Activated CD8-positive, alpha-beta T cell treated with anti-CD3 and anti-CD28 coated beads for 36 hours (primary cell): ENCODE data around the gene GRID1. TPM values are rescaled to one million over a fixed set of nuclear protein-coding genes. Genes with fewer than 3 reads are reported as not detected.

Experiments used
- ATAC-seq: fragments of 200-7000 bp; cut with Tn5 transposase; one replicate; pipeline ENCODE4 v1.10.0; 2021; ENCODE audit warnings: mild to moderate bottlenecking, moderate library complexity
- CTCF ChIA-PET: fragments of 350-600 bp; sonication (Branson Sonifier 250); formaldehyde crosslinking; loops from one replicate; lab custom pipeline; 2021; ENCODE audit warnings: antibody characterized with exemption; lab: Charles Lee
- POLR2A ChIA-PET: fragments of 350-600 bp; sonication (Branson Sonifier 250); formaldehyde crosslinking; loops from one replicate; lab custom pipeline; 2021; ENCODE audit warnings: antibody characterized with exemption; lab: Charles Lee
- DNase-seq: peaks from one replicate; pipeline ENCODE4 v3.0.0-alpha.2; 2020
- H3K27ac Mint-ChIP-seq: one replicate; pipeline ENCODE4 v1.8.0; 2021; ENCODE audit warnings: mild to moderate bottlenecking, mixed read lengths
- H3K27me3 Mint-ChIP-seq: one replicate; pipeline ENCODE4 v1.8.0; 2021; ENCODE audit warnings: mixed read lengths
- H3K36me3 Mint-ChIP-seq: one replicate; pipeline ENCODE4 v1.8.0; 2021; ENCODE audit warnings: low read depth, mixed read lengths
- H3K4me1 Mint-ChIP-seq: one replicate; pipeline ENCODE4 v1.8.0; 2021; ENCODE audit warnings: low read depth, mixed read lengths
- H3K4me3 Mint-ChIP-seq: one replicate; pipeline ENCODE4 v1.8.0; 2021; ENCODE audit warnings: mild to moderate bottlenecking, moderate library complexity, mixed read lengths
- H3K9me3 Mint-ChIP-seq: one replicate; pipeline ENCODE4 v1.8.0; 2021; ENCODE audit warnings: mixed read lengths
- intact Hi-C: fragments of 100-400 bp; cut with micrococcal nuclease; formaldehyde crosslinking; loops from one replicate; pipeline ENCODE4 v1.10.0; 2022
- total RNA-seq, 2 experiments: library from RNA; stranded (reverse); gene quantifications; one replicate each; pipeline ENCODE4 v1.2.3, GENCODE V29; 2021
- TF ChIP-seq, protein P1 (sequence below): fragments of 200-600 bp; IDR thresholded peaks from one replicate; pipeline ENCODE4 v1.8.0; 2022; ENCODE audit warnings: antibody characterized with exemption, mild to moderate bottlenecking

The GRID1 gene
- total RNA-seq, 2 experiments from 2014 or later, result not detected

DNA sequence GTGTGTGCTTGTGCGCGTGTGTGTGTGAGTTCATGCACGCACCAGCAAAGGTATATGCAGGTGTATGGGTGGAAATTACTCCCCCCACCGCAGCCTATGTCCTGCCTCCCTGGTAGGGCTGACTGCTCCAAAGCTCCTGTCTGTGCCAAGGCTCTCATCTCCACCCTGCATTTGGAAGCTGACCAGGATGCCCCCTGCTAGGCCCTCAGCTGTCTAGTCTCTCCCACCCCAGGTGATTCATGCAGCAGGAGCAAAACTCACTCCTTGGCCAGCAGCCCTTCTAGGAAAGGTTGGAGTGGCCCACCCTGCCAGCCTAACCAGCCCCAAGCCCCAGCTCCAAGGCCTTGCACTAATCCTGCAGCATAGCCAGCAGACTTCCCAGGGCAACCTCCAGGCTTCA lies 148.4 kb downstream of the GRID1 start:
- TF ChIP-seq, protein P1, sequence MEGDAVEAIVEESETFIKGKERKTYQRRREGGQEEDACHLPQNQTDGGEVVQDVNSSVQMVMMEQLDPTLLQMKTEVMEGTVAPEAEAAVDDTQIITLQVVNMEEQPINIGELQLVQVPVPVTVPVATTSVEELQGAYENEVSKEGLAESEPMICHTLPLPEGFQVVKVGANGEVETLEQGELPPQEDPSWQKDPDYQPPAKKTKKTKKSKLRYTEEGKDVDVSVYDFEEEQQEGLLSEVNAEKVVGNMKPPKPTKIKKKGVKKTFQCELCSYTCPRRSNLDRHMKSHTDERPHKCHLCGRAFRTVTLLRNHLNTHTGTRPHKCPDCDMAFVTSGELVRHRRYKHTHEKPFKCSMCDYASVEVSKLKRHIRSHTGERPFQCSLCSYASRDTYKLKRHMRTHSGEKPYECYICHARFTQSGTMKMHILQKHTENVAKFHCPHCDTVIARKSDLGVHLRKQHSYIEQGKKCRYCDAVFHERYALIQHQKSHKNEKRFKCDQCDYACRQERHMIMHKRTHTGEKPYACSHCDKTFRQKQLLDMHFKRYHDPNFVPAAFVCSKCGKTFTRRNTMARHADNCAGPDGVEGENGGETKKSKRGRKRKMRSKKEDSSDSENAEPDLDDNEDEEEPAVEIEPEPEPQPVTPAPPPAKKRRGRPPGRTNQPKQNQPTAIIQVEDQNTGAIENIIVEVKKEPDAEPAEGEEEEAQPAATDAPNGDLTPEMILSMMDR, result no peak
- no peak for ATAC-seq
- Mint-ChIP-seq H3K4me1 (no peaks in the 10 kb centered on the region), H3K27me3 (no peaks in the 10 kb centered on the region), H3K9me3 (no peaks in the 10 kb centered on the region), H3K4me3 (no peak overlapping the region), H3K36me3 (no peaks in the 10 kb centered on the region), H3K27ac (no peak overlapping the region)
- no peak for DNase-seq
- intact Hi-C loops, result no loop called here
- ChIA-PET CTCF (interaction anchor here (0.6 kb wide), 1 partner anchor 220 kb away, joined by 3 read pairs; no protein-coding TSS in a partner anchor), POLR2A (interaction anchor here (0.8 kb wide), 1 partner anchor 148 kb away, joined by 3 read pairs; no protein-coding TSS in a partner anchor)

DNA sequence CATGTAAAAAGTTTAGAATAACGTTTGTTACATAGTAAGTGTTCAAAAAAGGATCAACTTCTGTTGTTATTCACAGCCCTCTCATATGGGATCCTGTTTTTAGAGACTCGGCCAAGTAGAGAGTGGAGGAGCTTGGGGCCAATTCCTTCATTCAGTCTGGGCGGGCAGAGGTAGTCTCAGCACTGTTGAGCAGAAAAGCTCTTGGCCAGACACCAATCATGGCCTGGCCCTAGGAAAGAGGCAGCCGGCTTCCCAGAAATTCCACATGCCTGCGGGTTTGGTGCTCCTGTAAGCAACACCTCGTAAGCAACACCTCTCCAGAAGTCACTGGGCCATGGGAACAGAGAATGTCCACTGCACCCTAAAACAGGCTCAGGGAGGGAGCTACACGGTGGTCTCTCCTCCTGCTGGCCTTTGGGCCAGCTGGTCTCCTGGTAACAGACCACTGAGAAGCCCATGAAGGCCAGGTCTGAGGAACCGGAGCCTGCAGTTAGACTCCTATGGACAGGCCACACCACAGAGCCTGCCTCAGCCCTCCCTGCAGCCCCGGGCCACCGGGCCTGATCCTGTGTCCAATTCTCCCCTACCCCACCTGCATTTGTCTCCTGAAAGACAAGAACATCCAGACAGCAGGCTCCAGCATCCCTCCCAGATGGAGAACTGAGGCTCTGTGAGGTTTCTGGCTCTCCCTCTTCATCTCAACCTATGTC lies 149.1 kb downstream of the GRID1 start:
- no peak for DNase-seq
- intact Hi-C loops, result no loop called here
- TF ChIP-seq, protein P1, result no peak
- ChIA-PET CTCF (interaction anchor here (0.6 kb wide), 1 partner anchor 219 kb away, joined by 3 read pairs; no protein-coding TSS in a partner anchor), POLR2A (interaction anchor here (0.6 kb wide), 1 partner anchor 1045 kb away, joined by 3 read pairs; no protein-coding TSS in a partner anchor)
- H3K27ac Mint-ChIP-seq, result no peak overlapping the region
- no peaks in the 10 kb centered on the region for H3K9me3 Mint-ChIP-seq
- H3K36me3 Mint-ChIP-seq, result no peaks in the 10 kb centered on the region
- ATAC-seq, result no peak
- no peaks in the 10 kb centered on the region for H3K27me3 Mint-ChIP-seq
- H3K4me1 Mint-ChIP-seq, result no peaks in the 10 kb centered on the region
- H3K4me3 Mint-ChIP-seq, result no peak overlapping the region

- H3K27ac Mint-ChIP-seq, result no peak overlapping the region
- CTCF ChIA-PET, result no interaction called here
- intact Hi-C loops, result no loop called here
These were observed 149.7 kb downstream of the GRID1 start for GRCh38 chr10:86216886-86217285.

GRCh38 chr10:86215712-86216111 lies 150.9 kb downstream of the GRID1 start:
- ChIA-PET POLR2A (interaction anchor here (0.6 to 0.7 kb wide), 2 partner anchors 741 to 1382 kb away, joined by 3 read pairs; no protein-coding TSS in a partner anchor), CTCF (no interaction called here)
- no peaks in the 10 kb centered on the region for H3K36me3 Mint-ChIP-seq
- no peak overlapping the region for H3K4me3 Mint-ChIP-seq
- ATAC-seq (no peak), DNase-seq (no peak)
- no peaks in the 10 kb centered on the region for H3K9me3 Mint-ChIP-seq
- TF ChIP-seq, protein P1, result no peak
- H3K27ac Mint-ChIP-seq, result no peak overlapping the region
- H3K4me1 Mint-ChIP-seq, result no peaks in the 10 kb centered on the region
- intact Hi-C loops, result no loop called here
- no peaks in the 10 kb centered on the region for H3K27me3 Mint-ChIP-seq

More at GRCh38 chr10:86216886-86217285, 149.7 kb downstream of the GRID1 start:
- POLR2A ChIA-PET, result no interaction called here
- Mint-ChIP-seq H3K4me3 (no peak overlapping the region), H3K36me3 (no peaks in the 10 kb centered on the region), H3K27me3 (no peaks in the 10 kb centered on the region), H3K4me1 (no peaks in the 10 kb centered on the region), H3K9me3 (no peaks in the 10 kb centered on the region)
- TF ChIP-seq, protein P1, result no peak
- ATAC-seq, result no peak
- no peak for DNase-seq

DNA sequence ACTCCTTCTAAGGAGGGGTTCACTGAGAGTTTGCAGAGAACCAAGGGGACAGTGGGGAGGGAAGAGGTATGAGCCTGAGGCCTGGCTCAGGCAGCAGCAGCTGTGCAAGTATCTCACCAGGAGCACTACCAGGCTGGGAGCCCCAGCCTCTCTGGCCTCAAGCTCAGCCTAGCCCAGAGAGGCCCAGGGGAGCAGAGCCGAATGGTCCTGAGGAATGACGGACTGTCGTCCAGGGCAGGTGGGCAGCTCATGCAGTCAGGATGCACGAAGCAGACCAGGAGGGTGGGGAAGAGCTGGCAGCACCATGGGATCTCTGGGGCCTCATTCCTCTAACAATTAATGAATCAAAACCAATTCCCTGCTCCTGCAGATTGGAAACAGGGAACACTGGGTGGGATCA lies 151.5 kb downstream of the GRID1 start:
- no peak for DNase-seq
- POLR2A ChIA-PET, result interaction anchor here (0.6 kb wide), 1 partner anchor 1381 kb away, joined by 3 read pairs; no protein-coding TSS in a partner anchor
- H3K27ac Mint-ChIP-seq, result no peak overlapping the region

More for the DNA sequence above, 151.5 kb downstream of the GRID1 start:
- TF ChIP-seq, protein P1, result no peak
- ATAC-seq, result no peak
- Mint-ChIP-seq H3K4me3 (no peak overlapping the region), H3K4me1 (no peaks in the 10 kb centered on the region), H3K9me3 (no peaks in the 10 kb centered on the region), H3K36me3 (no peaks in the 10 kb centered on the region), H3K27me3 (no peaks in the 10 kb centered on the region)
- intact Hi-C loops, result no loop called here
- CTCF ChIA-PET, result no interaction called here
